ENCODE data around the gene CSNK2A2.

Gene CSNK2A2

GRCh38 chr16:58198803-58199411 is 1.0 kb upstream of the CSNK2A2 start:
- no peak for DNase-seq (ENCODE audit: low read depth)

DNA sequence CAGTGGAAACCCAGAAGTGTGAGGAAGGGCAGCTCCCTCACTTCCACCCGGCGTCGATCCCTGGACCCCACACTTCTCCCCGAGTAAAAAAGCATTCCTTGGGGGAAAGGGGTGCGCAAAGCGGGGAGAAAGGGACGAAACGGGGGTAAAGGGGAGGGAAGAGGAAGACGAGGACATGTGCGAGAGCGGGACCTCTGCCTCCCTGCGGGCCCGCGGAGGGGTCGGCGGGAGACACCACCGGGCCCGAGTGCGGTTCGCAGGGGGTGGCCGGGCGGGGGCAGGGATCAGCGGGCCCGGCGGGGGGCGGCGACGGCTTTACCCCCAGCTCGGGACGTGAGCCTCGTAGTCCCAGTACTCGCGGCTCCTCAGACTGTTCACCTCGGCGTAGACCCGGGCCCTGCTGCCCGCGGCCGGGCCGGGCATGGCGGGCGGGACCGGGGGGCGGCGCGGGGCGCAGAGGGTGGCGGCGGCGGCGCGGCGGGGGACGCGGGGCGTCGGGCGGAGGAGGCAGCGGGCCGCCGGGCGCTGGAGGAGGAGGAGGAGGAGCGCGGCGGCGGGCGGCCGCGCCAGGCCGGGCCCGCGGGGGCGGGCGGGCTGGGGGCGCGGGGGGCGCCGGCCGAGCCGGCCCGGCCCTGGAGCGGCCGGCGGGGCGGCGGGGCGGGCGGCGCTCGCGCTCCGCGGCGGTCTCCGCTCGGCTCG is 443 bp downstream of the CSNK2A2 start:
- DNase-seq (ENCODE audit: low read depth), result no peak

GRCh38 chr16:58196898-58197313 is 1.0 kb downstream of the CSNK2A2 start:
- DNase-seq (ENCODE audit: low read depth), result peak; percentile 21

DNA sequence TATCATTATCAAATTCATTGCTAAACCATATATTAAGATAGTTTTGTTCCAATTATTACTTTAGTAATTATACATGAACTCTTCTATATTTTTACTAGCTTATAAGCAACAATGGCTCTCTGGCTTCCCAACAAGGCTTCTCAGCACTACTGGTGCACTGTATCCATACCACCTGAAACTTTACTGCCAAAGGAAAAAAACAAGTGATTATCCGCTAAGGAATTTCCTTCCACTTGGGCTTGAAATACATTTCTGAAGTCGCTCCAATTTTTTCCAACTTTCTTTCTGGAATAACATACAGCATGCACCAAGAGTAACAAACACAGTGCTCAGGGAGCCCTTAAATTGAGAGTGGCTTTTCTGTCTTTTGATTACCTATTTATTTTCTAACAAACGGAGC is 2.1 kb downstream of the CSNK2A2 start:
- DNase-seq (ENCODE audit: low read depth), result no peak

DNA sequence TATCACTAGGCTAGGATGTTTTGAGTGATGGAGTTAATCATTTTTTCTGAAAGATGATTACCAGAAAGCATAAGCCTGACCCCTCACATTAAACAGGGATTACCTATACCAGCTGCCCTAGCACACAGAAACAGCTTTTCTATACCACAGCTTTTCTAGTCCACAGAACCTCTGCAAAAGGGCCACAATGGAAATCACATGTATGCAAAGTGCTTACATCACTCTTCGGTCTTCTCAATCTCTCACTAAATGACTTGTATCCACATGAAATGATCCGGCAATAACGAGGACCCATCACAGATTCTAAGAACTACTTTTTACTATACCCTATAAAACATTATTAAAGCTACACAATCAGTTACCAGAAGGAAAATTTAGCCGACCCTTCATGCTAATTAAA is 2.6 kb downstream of the CSNK2A2 start:
- no peak for DNase-seq (ENCODE audit: low read depth)

GRCh38 chr16:58194790-58195189 is 3.1 kb downstream of the CSNK2A2 start:
- no peak for DNase-seq (ENCODE audit: low read depth)

GRCh38 chr16:58187665-58188421 is 10.1 kb downstream of the CSNK2A2 start:
- DNase-seq (ENCODE audit: low read depth), result no peak

- DNase-seq (ENCODE audit: low read depth), result no peak
These were observed 10.8 kb downstream of the CSNK2A2 start for GRCh38 chr16:58187092-58187491.

DNA sequence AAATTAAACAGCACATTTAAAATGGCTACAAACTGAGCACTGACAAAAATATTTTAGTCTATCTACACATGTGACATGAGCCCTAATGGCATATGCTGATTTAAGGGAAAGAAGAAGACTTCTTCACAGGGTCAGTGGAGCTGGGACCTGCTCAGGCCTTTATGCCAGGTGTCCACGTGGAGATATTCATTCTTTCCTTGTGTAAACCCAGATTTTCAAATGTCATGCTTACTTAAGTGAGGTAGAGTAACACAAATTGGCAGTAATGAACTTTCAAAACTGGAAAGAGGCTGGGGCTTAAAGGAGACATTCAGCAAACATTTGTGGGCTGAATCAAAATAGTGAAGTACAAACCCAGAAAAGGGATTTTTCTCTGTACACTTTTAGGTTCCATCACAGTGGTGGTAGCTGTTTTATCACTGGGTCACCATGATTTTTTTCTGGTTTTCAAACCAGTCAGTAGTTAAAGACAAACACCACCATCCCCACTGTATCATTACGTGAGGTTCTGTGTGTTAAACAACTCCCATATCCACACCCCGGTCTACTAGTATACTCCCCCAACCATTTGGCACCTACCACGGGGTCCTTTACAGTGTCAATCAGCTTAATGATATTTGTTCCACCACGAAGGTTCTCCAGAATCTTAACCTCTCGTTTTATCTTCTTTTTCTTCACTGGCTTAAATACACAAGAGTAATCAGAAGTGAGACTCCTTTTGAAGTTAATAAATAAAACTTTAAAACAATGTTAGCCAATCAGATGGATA is 11.5 kb downstream of the CSNK2A2 start:
- DNase-seq (ENCODE audit: low read depth), result no peak

- no peak for DNase-seq (ENCODE audit: low read depth)
These were observed 20.6 kb downstream of the CSNK2A2 start for GRCh38 chr16:58177353-58177710.

- no peak for DNase-seq (ENCODE audit: low read depth)
These were observed 21.1 kb downstream of the CSNK2A2 start for GRCh38 chr16:58176608-58177352.

DNA sequence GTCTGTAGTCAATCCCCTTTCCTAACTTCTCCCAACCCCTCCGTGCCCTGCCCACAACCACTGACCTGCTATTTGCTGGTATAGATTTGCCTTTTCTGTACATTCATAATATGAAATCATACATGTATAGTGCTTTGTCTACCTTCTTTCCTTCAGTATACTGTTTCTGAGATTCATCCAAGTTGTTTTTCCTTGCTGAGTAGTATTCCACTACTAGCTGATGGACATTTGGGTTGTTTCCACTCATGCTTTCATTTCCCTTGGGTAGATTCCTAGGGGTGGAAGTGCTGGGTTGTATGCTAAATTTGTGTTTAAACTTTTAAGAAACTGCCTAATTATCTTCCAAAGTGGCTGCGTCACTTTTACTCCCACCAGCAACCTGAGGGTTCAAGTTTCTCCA is 27.7 kb downstream of the CSNK2A2 start:
- no peak for DNase-seq (ENCODE audit: low read depth)

- DNase-seq (ENCODE audit: low read depth), result no peak
These were observed 37.1 kb downstream of the CSNK2A2 start for GRCh38 chr16:58160855-58161254.

- DNase-seq (ENCODE audit: low read depth), result no peak
These were observed 39.2 kb downstream of the CSNK2A2 start for GRCh38 chr16:58158725-58159124.

- no peak for DNase-seq (ENCODE audit: low read depth)
These were observed 39.9 kb downstream of the CSNK2A2 start for GRCh38 chr16:58157951-58158540.

GRCh38 chr16:58157239-58157638 is 40.7 kb downstream of the CSNK2A2 start:
- no peak for DNase-seq (ENCODE audit: low read depth)

DNA sequence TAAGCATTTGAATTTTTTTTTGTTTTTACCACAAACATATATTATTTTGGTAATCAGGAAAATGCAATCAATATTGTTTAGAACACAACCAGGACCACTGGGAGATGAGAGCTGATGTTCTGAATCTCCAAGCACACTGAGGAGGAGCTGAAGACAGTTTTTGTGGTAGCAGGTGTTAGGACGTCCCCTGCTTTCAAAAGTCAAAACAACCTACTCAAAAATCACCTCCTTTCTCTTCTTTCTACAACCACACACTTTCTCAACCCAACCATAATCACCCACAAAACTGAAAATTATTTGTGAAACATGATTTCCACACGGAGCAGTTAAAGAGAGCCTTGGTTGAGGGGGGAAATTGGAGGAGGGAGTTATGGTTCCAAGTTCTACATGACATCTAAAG is 42.1 kb downstream of the CSNK2A2 start:
- no peak for DNase-seq (ENCODE audit: low read depth)

- DNase-seq (ENCODE audit: low read depth), result no peak
These were observed 43.6 kb downstream of the CSNK2A2 start for GRCh38 chr16:58154345-58154744.

DNA sequence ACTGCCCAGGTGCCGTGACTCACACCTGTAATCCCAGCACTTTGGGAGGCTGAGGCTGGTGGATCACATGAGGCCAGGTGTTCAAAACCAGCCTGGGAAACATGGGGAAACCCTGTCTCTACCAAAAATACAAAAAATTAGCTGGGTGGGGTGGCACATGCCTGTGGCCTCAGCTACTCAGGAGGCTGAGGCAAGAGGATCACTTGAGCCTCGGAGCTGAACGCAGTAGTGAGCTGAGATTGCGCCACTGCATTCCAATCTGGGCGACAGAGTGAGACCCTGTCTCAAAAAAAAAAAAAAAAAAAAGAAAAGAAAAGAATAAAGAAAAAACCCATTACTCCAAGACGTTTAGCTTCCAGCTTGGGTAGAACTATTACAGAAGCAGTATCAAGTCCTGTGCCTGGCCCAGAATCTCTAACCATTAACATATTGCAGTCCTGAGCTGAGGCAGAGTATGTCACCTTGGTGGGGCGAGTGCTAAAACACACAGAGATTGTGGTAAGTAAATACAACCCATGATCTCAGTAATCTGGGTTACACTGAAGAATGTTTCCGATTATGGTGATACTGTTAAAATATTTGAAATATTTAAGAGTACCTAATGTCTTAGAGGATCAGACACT is 45.5 kb downstream of the CSNK2A2 start:
- DNase-seq (ENCODE audit: low read depth), result no peak

GRCh38 chr16:58148526-58148925 is 49.4 kb downstream of the CSNK2A2 start:
- no peak for DNase-seq (ENCODE audit: low read depth)

DNA sequence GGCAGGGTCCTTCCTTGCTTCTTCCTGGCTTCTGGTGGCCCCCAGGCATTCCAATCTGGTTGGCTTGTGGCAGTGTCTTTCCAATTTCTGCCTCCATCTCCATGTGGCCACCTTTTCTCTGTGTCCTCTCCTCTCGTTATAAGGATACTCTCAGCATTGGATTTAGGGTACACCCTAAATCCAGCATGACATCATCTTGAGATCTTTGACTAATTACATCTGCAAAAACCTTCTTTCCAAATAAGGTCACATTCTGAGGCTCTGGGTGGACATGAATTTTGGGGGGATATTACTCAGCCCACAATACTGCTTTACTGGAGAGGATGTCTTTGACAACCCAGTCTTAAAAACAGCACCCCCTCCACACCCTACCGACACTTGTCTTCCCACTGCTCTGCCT is 49.8 kb downstream of the CSNK2A2 start:
- DNase-seq (ENCODE audit: low read depth), result no peak
